Chondrocyte (in vitro differentiated cells): ENCODE measurements around the gene IMMP2L. TPM values are rescaled to one million over a fixed set of nuclear protein-coding genes. Genes with fewer than 3 reads are reported as not detected.

ENCODE experiments used
- DNase-seq: peaks from one replicate; pipeline ENCODE4 v3.0.0; 2021; ENCODE audit warnings: mixed read lengths, low spot score
- H3K27ac Mint-ChIP-seq: one replicate; pipeline ENCODE4 v1.8.0; 2021; ENCODE audit warnings: mild to moderate bottlenecking, moderate library complexity, mixed read lengths; ENCODE audit not compliant: unreplicated experiment
- H3K27me3 Mint-ChIP-seq: 2 replicates; pipeline ENCODE4 v1.8.0; 2021; ENCODE audit warnings: low read depth, mixed read lengths
- H3K36me3 Mint-ChIP-seq: 2 replicates; pipeline ENCODE4 v1.8.0; 2021; ENCODE audit warnings: low read depth, mixed read lengths
- H3K4me1 Mint-ChIP-seq: 2 replicates; pipeline ENCODE4 v1.8.0; 2021; ENCODE audit warnings: low read depth, mild to moderate bottlenecking, mixed read lengths
- H3K4me3 Mint-ChIP-seq: one replicate; pipeline ENCODE4 v1.8.0; 2021; ENCODE audit warnings: mild to moderate bottlenecking, moderate library complexity, mixed read lengths; ENCODE audit not compliant: unreplicated experiment
- H3K9me3 Mint-ChIP-seq: 2 replicates; pipeline ENCODE4 v1.8.0; 2021; ENCODE audit warnings: low read depth, mixed read lengths
- total RNA-seq: library from RNA; stranded (reverse); gene quantifications from 3 replicates; pipeline ENCODE4 v1.2.1, GENCODE V29; 2021
- TF ChIP-seq, protein P1 (sequence below): fragments of 200-600 bp; sonication (generic); IDR thresholded peaks from 2 replicates; pipeline ENCODE4 v1.5.0; 2021; ENCODE audit warnings: antibody characterized with exemption, mild to moderate bottlenecking, moderate library complexity

IMMP2L gene
- total RNA-seq, 1 donor from 2014 or later: 6.1 TPM

- Mint-ChIP-seq H3K27me3 (no peaks in the 10 kb centered on the region), H3K36me3 (no peaks in the 10 kb centered on the region)
- TF ChIP-seq, protein P1, sequence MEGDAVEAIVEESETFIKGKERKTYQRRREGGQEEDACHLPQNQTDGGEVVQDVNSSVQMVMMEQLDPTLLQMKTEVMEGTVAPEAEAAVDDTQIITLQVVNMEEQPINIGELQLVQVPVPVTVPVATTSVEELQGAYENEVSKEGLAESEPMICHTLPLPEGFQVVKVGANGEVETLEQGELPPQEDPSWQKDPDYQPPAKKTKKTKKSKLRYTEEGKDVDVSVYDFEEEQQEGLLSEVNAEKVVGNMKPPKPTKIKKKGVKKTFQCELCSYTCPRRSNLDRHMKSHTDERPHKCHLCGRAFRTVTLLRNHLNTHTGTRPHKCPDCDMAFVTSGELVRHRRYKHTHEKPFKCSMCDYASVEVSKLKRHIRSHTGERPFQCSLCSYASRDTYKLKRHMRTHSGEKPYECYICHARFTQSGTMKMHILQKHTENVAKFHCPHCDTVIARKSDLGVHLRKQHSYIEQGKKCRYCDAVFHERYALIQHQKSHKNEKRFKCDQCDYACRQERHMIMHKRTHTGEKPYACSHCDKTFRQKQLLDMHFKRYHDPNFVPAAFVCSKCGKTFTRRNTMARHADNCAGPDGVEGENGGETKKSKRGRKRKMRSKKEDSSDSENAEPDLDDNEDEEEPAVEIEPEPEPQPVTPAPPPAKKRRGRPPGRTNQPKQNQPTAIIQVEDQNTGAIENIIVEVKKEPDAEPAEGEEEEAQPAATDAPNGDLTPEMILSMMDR: no peak
Measured at GRCh38 chr7:110911632-110912031, 650.7 kb downstream of the IMMP2L start.

GRCh38 chr7:110909117-110909516 is 653.2 kb downstream of the IMMP2L start:
- H3K4me1 Mint-ChIP-seq: no peaks in the 10 kb centered on the region
- no peak overlapping the region for H3K4me3 Mint-ChIP-seq
- TF ChIP-seq, protein P1: no peak
- no peak overlapping the region for H3K27ac Mint-ChIP-seq
- H3K36me3 Mint-ChIP-seq: no peaks in the 10 kb centered on the region
- no peaks in the 10 kb centered on the region for H3K27me3 Mint-ChIP-seq
- DNase-seq: no peak
- no peaks in the 10 kb centered on the region for H3K9me3 Mint-ChIP-seq

More at GRCh38 chr7:110911632-110912031, 650.7 kb downstream of the IMMP2L start:
- Mint-ChIP-seq H3K4me3 (no peak overlapping the region), H3K27ac (no peak overlapping the region), H3K9me3 (no peaks in the 10 kb centered on the region), H3K4me1 (no peaks in the 10 kb centered on the region)
- no peak for DNase-seq

- DNase-seq: no peak
- H3K36me3 Mint-ChIP-seq: no peaks in the 10 kb centered on the region
- no peaks in the 10 kb centered on the region for H3K4me1 Mint-ChIP-seq
- H3K9me3 Mint-ChIP-seq: no peaks in the 10 kb centered on the region
- no peak overlapping the region for H3K27ac Mint-ChIP-seq
- H3K27me3 Mint-ChIP-seq: no peaks in the 10 kb centered on the region
- H3K4me3 Mint-ChIP-seq: no peak overlapping the region
- TF ChIP-seq, protein P1: no peak
Measured at GRCh38 chr7:110905773-110906566, 656.3 kb downstream of the IMMP2L start.

- H3K4me3 Mint-ChIP-seq: no peak overlapping the region
- H3K4me1 Mint-ChIP-seq: no peaks in the 10 kb centered on the region
- DNase-seq: no peak
- peaks cover 3% of the 10 kb centered on the region for H3K36me3 Mint-ChIP-seq
- no peaks in the 10 kb centered on the region for H3K27me3 Mint-ChIP-seq
- TF ChIP-seq, protein P1: no peak
- no peak overlapping the region for H3K27ac Mint-ChIP-seq
- H3K9me3 Mint-ChIP-seq: peaks cover 12% of the 10 kb centered on the region
Measured at GRCh38 chr7:110898516-110898915, 663.8 kb downstream of the IMMP2L start.

DNA sequence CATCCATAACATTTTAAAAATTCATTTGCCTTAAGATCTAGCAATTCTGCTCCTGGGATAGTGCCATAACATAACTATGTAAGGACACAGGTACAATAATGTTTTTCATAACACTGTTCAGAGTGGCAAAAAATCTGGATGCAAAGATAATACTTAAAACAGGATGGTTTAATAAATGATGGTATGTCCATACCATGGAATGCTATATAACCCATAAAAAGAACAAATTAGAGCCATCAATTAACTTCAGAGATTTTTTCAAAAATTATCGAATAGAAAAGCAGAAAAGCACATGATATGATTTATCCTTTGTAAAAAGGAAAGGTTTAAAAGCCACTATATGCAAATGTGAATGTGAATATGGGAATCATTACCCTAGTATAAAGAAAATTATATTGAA is 664.8 kb downstream of the IMMP2L start:
- no peak overlapping the region for H3K27ac Mint-ChIP-seq
- TF ChIP-seq, protein P1: no peak
- no peaks in the 10 kb centered on the region for H3K27me3 Mint-ChIP-seq
- peaks cover 3% of the 10 kb centered on the region for H3K36me3 Mint-ChIP-seq
- peaks cover 12% of the 10 kb centered on the region for H3K9me3 Mint-ChIP-seq
- H3K4me1 Mint-ChIP-seq: no peaks in the 10 kb centered on the region
- DNase-seq: no peak
- H3K4me3 Mint-ChIP-seq: no peak overlapping the region
